IPS-20b (cell line): Measurements from ENCODE around the gene OGDHL.
"Not testable (repeated sequence)": the region's sequence is repeated elsewhere in the genome, so short reads cannot be mapped to it uniquely, and the experiment has no call there.

Experiments
- H3K27ac ChIP-seq: one replicate; pipeline ENCODE4 v1.5.1; 2013; ENCODE audit warnings: low read length
- H3K27me3 ChIP-seq: 2 replicates; pipeline ENCODE4 v1.6.1; 2013; ENCODE audit warnings: mild to moderate bottlenecking, low read length, inconsistent platforms; ENCODE audit not compliant: insufficient read depth
- H3K36me3 ChIP-seq: 2 replicates; pipeline ENCODE4 v1.6.1; 2013; ENCODE audit warnings: low read depth, mild to moderate bottlenecking, inconsistent platforms, low read length, moderate library complexity; ENCODE audit not compliant: insufficient read depth
- H3K4me1 ChIP-seq: 2 replicates; pipeline ENCODE4 v1.6.1; 2013; ENCODE audit warnings: mild to moderate bottlenecking, control low read depth, inconsistent platforms, low read length, moderate library complexity; ENCODE audit not compliant: insufficient read depth
- H3K4me3 ChIP-seq: 2 replicates; pipeline ENCODE4 v1.5.1; 2013; ENCODE audit warnings: mild to moderate bottlenecking, low read length, inconsistent platforms
- H3K9ac ChIP-seq: 2 replicates; pipeline ENCODE4 v1.6.1; 2013; ENCODE audit warnings: low read depth, mild to moderate bottlenecking, inconsistent platforms, low read length, moderate library complexity
- H3K9me3 ChIP-seq: 2 replicates; pipeline ENCODE4 v1.6.1; 2013; ENCODE audit warnings: mild to moderate bottlenecking, low read depth, low read length, inconsistent platforms; ENCODE audit not compliant: insufficient read depth

OGDHL gene

DNA sequence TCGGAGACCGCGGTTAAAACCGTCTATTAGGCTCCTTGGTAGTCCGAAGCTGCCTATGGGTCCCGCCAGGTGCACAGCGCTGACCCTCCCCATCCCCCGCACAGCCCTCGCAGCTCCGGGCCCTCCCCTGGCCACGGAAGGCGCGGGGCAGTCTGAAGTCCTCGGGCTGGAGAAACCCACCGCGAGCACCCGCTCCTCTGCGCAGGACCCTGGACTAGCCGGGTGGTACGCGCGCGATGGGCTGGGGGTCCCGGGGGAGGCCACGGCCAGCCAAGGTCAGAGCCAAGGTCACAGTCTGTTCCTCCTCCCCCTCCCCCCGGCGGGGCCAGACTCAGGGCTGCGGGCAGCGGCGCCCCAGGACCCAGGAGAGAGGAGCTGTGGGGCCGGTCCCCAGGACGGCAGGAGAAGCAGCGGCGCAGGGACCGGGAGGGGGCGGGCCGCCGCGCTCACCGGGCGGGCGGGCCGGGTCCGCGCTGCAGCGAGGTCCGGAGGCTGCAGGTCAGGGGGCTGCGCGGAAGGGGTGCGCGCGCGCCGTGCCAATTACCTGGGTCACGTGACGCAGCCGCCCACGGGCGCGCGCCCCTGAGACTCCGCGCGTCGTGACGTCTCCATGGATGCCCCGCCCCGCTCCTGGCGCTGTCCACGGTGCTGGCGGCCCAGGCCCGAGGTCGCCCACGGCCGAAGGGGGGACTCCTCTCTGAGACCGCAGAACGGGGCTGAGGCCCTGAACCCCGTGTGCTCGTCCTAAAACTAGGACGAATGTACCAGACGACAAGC lies at the start of gene OGDHL:
TSS of gene OGDHL (minus strand) at position 535 of the 777 bp plus-strand sequence. CDS start 3,731 bp downstream, outside the sequence.
- no peaks in the 10 kb centered on the region; the same call in 1 of the 2 replicates for H3K36me3 ChIP-seq
- H3K27ac ChIP-seq = peak within 1 kb of the TSS; percentile 56
- H3K9me3 ChIP-seq = no peaks in the 10 kb centered on the region
- no peaks in the 10 kb centered on the region for H3K4me1 ChIP-seq
- H3K4me3 ChIP-seq = peak within 1 kb of the TSS; percentile 86
- peaks cover 30% of the 10 kb centered on the region for H3K27me3 ChIP-seq
- peak within 1 kb of the TSS; percentile 63 for H3K9ac ChIP-seq

DNA sequence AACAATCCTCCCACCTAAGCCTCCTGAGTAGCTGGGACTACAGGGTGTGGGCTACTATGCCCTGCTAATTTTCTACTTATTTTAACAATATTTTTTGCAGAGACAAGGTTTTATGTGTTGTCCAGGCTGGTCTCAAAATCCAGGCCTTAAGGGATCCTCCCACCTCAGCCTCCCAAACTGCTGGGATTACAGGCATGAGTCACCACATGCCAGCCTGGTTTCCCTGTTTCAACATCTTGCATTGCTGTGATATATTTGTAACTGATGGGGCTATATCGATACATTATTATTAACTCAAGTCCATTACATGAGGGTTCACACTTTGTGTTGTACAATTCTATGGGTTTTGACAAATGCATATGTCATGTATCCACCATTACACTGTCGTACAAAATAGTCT lies 41.9 kb upstream of the OGDHL start:
- no peaks in the 10 kb centered on the region; the same call in 1 of the 2 replicates for H3K9me3 ChIP-seq
- no peaks in the 10 kb centered on the region for H3K27me3 ChIP-seq
- H3K4me1 ChIP-seq = no peaks in the 10 kb centered on the region
- H3K36me3 ChIP-seq = no peaks in the 10 kb centered on the region
- no peak overlapping the region for H3K27ac ChIP-seq
- no peak overlapping the region for H3K9ac ChIP-seq
- no peak overlapping the region for H3K4me3 ChIP-seq

DNA sequence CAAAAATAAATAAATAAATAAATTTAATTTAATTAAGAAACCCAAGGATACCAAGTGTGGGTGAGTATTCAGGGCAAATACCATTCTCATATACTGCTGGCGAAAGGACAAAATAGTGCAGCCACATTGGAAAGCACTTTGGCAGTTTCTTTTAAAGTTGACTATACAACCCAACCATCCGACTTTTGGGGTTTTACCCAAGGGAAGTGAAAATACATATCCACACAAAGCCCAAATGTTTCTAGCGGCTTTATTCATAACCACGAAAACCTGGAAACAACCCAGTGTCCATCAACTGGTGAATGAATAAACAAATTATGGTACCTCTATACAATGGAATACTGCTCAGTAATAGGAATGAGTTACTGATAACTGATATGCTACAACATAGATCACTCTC lies 36.2 kb upstream of the OGDHL start:
- no peak overlapping the region for H3K9ac ChIP-seq
- H3K4me1 ChIP-seq = no peaks in the 10 kb centered on the region
- no peaks in the 10 kb centered on the region for H3K27me3 ChIP-seq
- H3K4me3 ChIP-seq = no peak overlapping the region
- no peak overlapping the region for H3K27ac ChIP-seq
- no peaks in the 10 kb centered on the region for H3K9me3 ChIP-seq
- H3K36me3 ChIP-seq = no peaks in the 10 kb centered on the region

DNA sequence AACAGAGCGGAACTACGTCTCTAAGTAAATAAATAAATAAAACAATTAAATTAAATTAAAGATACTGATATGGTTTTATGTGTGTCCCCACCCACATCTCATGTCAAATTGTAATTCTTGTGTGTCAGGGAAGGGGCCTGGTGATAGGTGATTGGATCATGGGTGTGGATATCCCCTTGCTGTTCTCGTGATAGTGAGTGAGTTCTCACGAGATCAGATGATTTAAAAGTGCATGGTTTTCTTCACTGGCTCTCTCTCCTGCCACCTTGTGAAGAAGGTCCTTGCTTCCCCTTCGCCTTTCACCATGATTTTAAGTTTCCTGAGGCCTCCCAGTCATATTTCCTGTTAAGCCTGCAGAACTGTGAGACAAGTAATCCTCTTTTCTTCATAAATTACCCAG lies 29.0 kb upstream of the OGDHL start:
- Histone ChIP-seq H3K27ac (no peak overlapping the region), H3K4me3 (no peak overlapping the region), H3K4me1 (peaks cover 3% of the 10 kb centered on the region; the same call in 1 of the 2 replicates)

DNA sequence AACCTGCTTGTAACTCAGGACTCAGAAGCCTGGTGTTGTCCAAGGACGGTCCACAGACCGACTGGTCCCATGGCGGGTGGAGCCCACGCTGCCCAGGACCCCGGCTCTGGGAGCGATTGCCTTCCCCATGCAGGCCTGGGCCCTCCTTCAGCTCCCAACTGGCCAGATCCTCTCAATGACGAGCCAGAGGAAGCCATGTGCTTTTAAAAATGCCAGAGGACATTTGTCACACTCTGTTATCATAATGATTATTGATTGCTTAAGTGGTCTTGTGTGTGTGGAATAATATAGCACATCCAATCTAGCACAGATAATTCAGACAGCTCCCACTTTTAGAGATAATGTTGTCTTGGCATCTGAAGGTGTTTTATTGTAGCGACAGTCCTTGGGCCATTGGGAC lies 22.6 kb upstream of the OGDHL start:
- no peak overlapping the region for H3K9ac ChIP-seq
- no peaks in the 10 kb centered on the region for H3K36me3 ChIP-seq
- H3K4me1 ChIP-seq = peaks cover 3% of the 10 kb centered on the region
- H3K27me3 ChIP-seq = no peaks in the 10 kb centered on the region
- no peak overlapping the region for H3K4me3 ChIP-seq
- H3K27ac ChIP-seq = no peak overlapping the region
- no peaks in the 10 kb centered on the region for H3K9me3 ChIP-seq

More for the DNA sequence above, 29.0 kb upstream of the OGDHL start:
- no peak overlapping the region for H3K9ac ChIP-seq
- H3K27me3 ChIP-seq = no peaks in the 10 kb centered on the region
- H3K36me3 ChIP-seq = no peaks in the 10 kb centered on the region
- no peaks in the 10 kb centered on the region for H3K9me3 ChIP-seq

DNA sequence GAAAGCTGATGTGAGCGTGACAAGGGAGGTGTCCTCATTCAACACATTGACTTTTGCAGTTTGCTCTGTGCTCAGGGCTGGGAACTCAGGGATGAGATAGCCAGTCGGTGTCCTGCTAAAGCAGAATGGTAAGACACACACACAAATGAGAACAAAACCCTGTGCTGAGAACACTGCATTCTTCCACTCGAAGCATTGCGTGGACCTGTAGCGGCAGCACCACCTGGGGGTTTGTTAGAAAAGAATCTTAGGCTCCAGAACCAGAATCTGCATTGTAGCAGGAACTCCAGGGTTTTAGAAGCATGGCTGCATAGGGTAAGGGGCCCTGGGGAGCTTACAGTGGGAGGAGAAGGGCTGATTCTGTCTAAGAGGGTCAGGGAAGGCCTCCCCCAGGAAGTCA lies 21.5 kb upstream of the OGDHL start:
- Histone ChIP-seq H3K4me3 (no peak overlapping the region), H3K27ac (no peak overlapping the region), H3K4me1 (no peaks in the 10 kb centered on the region; the same call in 1 of the 2 replicates), H3K27me3 (no peaks in the 10 kb centered on the region), H3K9me3 (no peaks in the 10 kb centered on the region), H3K36me3 (no peaks in the 10 kb centered on the region), H3K9ac (no peak overlapping the region)

DNA sequence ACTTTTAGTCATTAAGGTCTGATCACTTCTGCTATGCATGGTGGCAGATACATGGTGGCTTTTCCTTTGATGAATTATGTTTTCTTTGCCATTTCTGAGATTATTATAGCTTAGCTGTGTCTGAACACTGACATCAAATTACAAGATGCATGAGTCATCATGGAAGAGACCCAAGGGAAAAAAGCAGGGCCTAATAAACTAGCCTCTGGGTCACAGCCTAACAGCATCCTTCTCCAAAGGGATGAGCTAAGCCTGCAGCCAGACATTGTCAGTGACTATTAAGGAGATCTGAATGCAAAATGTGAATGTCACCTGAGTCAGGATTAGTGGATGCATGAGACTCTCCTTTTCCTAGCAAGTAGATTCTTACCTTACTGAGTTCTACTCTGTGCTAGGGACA lies 19.1 kb upstream of the OGDHL start:
- Histone ChIP-seq H3K4me3 (no peak overlapping the region), H3K9ac (no peak overlapping the region), H3K9me3 (no peaks in the 10 kb centered on the region; the same call in 1 of the 2 replicates), H3K27me3 (no peaks in the 10 kb centered on the region), H3K36me3 (no peaks in the 10 kb centered on the region), H3K27ac (no peak overlapping the region), H3K4me1 (no peaks in the 10 kb centered on the region; the same call in 1 of the 2 replicates)

DNA sequence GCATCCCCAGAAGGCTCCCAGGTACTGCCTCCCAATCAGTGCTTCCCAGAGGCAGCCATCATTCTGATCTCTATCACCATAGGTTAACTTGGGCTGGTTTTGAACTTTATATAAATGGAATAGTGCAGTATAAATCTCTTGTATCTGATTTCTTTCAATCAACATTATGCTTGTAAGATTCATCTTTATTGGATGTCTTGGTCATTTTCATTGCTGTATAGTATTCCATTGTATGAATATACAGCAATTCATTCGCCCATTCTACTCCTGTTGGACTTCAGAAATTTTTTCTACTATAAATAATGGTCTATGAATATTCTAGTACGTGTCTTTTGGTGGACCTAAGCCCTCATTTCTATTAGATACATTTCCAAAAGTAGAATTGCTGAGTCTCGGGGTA lies 16.1 kb upstream of the OGDHL start:
- H3K27me3 ChIP-seq = no peaks in the 10 kb centered on the region
- no peak overlapping the region for H3K27ac ChIP-seq
- H3K4me3 ChIP-seq = no peak overlapping the region
- no peaks in the 10 kb centered on the region for H3K36me3 ChIP-seq
- no peaks in the 10 kb centered on the region; the same call in 1 of the 2 replicates for H3K9me3 ChIP-seq
- H3K9ac ChIP-seq = no peak overlapping the region
- no peaks in the 10 kb centered on the region for H3K4me1 ChIP-seq

DNA sequence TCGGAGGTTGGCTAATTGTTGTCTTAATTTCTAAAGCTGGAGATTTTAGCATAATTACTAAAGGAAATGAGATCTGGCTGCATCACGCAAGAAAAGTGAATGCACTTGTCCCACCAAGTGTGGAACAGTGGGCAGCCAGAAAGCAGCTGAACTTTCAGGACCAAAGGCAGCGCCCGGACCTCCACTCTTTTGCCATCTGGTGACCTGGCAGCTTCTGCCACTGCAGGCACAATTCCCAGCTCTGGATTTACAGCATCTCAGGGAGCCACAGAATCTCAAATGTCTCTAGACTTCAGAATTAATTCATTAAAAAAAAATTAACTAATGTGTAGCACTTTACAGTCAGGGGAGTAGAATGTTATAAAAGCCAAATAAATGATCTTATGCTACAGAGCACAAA lies 14.7 kb upstream of the OGDHL start:
- H3K27ac ChIP-seq = no peak overlapping the region
- H3K9me3 ChIP-seq = no peaks in the 10 kb centered on the region; the same call in 1 of the 2 replicates
- H3K4me1 ChIP-seq = no peaks in the 10 kb centered on the region
- no peak overlapping the region for H3K4me3 ChIP-seq
- no peaks in the 10 kb centered on the region for H3K36me3 ChIP-seq
- H3K9ac ChIP-seq = no peak overlapping the region
- H3K27me3 ChIP-seq = no peaks in the 10 kb centered on the region

DNA sequence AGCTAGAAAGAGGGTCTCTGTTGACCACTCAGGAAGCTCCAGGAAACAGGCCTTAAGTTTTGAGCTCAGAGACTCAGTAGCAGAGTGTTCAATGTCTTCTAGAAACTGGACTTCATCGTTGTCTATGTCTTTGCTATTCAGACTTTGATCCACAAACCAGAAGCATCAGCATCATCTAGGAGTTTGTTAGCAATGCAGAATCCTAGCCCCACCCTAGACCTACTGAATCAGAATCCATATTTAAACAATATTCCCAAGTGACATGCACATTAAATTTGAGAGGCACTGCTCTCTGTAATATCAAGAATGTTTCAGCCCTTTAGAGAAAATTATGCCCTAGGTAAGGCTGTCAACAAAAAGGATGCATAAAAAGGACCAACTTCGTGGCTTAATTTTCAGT lies 12.9 kb upstream of the OGDHL start:
- no peak overlapping the region for H3K9ac ChIP-seq
- no peaks in the 10 kb centered on the region for H3K36me3 ChIP-seq
- H3K4me3 ChIP-seq = no peak overlapping the region
- H3K9me3 ChIP-seq = no peaks in the 10 kb centered on the region; the same call in 1 of the 2 replicates
- H3K27me3 ChIP-seq = no peaks in the 10 kb centered on the region
- no peak overlapping the region for H3K27ac ChIP-seq
- no peaks in the 10 kb centered on the region; the same call in 1 of the 2 replicates for H3K4me1 ChIP-seq

DNA sequence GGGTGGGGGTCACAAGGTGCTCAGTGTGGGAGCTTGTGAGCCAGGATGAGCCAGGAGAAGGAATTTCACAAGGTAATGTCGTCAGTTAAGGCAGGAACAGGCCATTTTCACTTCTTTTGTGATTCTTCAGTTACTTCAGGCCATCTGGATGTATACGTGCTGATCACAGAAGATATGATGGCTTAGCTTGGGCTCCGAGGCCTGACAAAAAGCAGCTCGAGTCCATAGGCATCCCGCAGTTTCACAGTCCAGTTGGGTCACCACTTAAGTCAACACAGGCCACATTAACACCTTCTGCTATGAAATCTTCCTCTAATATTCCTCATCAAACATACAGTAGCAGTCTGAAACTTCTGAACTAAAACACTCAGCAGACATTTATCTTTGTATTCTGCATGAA lies 10.8 kb upstream of the OGDHL start:
- H3K27me3 ChIP-seq, H3K36me3 ChIP-seq, H3K9ac ChIP-seq, H3K9me3 ChIP-seq, H3K4me3 ChIP-seq, H3K27ac ChIP-seq, H3K4me1 ChIP-seq: not testable (repeated sequence)

DNA sequence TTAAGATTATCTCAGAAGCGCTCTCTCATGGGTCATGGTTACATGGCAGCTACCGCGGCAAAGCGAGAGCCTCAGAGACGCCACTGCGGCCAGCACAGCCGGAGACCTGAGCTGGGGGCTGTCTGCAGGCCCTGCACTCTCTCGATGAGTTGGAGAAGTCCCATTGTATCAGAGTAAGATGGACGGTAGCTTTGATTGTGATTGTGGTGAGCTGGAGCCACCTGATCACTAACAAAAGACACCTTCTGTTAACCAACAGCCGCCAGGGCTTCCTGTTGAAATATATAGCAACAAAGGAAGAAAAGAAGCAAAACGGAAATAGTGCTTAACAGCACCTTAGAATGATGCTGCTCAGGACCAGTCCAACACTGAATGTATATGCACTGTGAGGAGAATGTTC lies 8.9 kb upstream of the OGDHL start:
- H3K4me1 ChIP-seq, H3K9me3 ChIP-seq, H3K36me3 ChIP-seq, H3K27ac ChIP-seq, H3K9ac ChIP-seq, H3K27me3 ChIP-seq, H3K4me3 ChIP-seq: not testable (repeated sequence)
